ENCODE measurements around the gene PURA. TPM values are rescaled to one million over a fixed set of nuclear protein-coding genes. Genes with fewer than 3 reads are reported as not detected.

PURA gene
- total RNA-seq, 5 donors from 2014 or later (not counting 1 experiment from before 2014, with no cell fraction given) = 10.8 to 28.1 (median 25.3) TPM

Other genes starting within 250 kb of the PURA start
- under 1 TPM in 4 of 5 donors, not detected in 1; 0.12 to 0.15 (median 0.12) TPM for gene NRG2, start 70.8 kb upstream of the PURA start, total RNA-seq
- gene IGIP, start 11.8 kb downstream of the PURA start, total RNA-seq = 10 to 100 TPM in 2 of 5 donors, 1 to 10 TPM in 3; 4.7 to 11.3 (median 9.7) TPM
- 1 to 10 TPM; 1.9 to 6.0 (median 5.0) TPM for gene CYSTM1, start 61.1 kb downstream of the PURA start, total RNA-seq
- 10 to 100 TPM; 26.9 to 32.2 (median 28.1) TPM for gene PFDN1, start 189.0 kb downstream of the PURA start, total RNA-seq
- gene HBEGF, start 232.5 kb downstream of the PURA start, total RNA-seq = 1 to 10 TPM in 3 of 5 donors, under 1 TPM in 2; 0.47 to 2.8 (median 1.9) TPM
- under 1 TPM in 1 of 5 donors, not detected in 4; 0.18 TPM for gene SLC4A9, start 246.1 kb downstream of the PURA start, total RNA-seq

Measured in T-cell (primary cell).